SJSA1 (cell line): Measurements from ENCODE around the gene PRORP. TPM values are rescaled to one million over a fixed set of nuclear protein-coding genes. Genes with fewer than 3 reads are reported as not detected.
A peak's percentile ranks its signal among the peaks of the same experiment; 100 is the strongest.
"Not testable (repeated sequence)": the region's sequence is repeated elsewhere in the genome, so short reads cannot be mapped to it uniquely, and the experiment has no call there.

Experiments used
- DNase-seq, 2 experiments: peaks; one replicate each; pipeline ENCODE4 v3.0.0-alpha.2; 2015 to 2020; ENCODE audit warnings: low spot score in 2 of 2, low read depth in 1 of 2
- H3K27ac ChIP-seq: fragments of 250-450 bp; sonication (Bioruptor Pico); 2 replicates; pipeline ENCODE4 v1.5.1; 2020; ENCODE audit warnings: mild to moderate bottlenecking, moderate library complexity
- H3K27me3 ChIP-seq: fragments of 250-450 bp; sonication (Bioruptor Pico); replicated peaks from 2 replicates; pipeline ENCODE4 v1.5.1; 2020; ENCODE audit warnings: mild to moderate bottlenecking, moderate library complexity
- H3K36me3 ChIP-seq: fragments of 250-450 bp; sonication (Bioruptor Pico); 2 replicates; pipeline ENCODE4 v1.5.1; 2020; ENCODE audit warnings: mild to moderate bottlenecking
- H3K4me1 ChIP-seq: fragments of 250-450 bp; sonication (Bioruptor Pico); replicated peaks from 2 replicates; pipeline ENCODE4 v1.6.1; 2021; ENCODE audit warnings: mild to moderate bottlenecking
- H3K4me3 ChIP-seq: fragments of 250-450 bp; sonication (Bioruptor Pico); 2 replicates; pipeline ENCODE4 v1.5.1; 2020; ENCODE audit warnings: mild to moderate bottlenecking
- H3K9me3 ChIP-seq: fragments of 250-450 bp; sonication (Bioruptor Pico); replicated peaks from 2 replicates; pipeline ENCODE4 v1.5.1; 2020; ENCODE audit warnings: mild to moderate bottlenecking
- total RNA-seq: library from RNA; depleted of rRNA; stranded (reverse); fragments of >200 nt; shearing (Covaris generic); gene quantifications from 2 replicates; pipeline ENCODE4 v1.2.3, GENCODE V29; 2014

PRORP gene
- total RNA-seq, 1 experiment from 2014 or later, result 33.4 TPM

- no peak for DNase-seq
- no peaks in the 10 kb centered on the region; the same call in 1 of the 2 replicates for H3K36me3 ChIP-seq
- H3K27ac ChIP-seq, result no peak overlapping the region
- H3K4me1 ChIP-seq, result no peaks in the 10 kb centered on the region
- no peak overlapping the region for H3K4me3 ChIP-seq
- H3K27me3 ChIP-seq, result no peaks in the 10 kb centered on the region
- no peaks in the 10 kb centered on the region for H3K9me3 ChIP-seq
Observed at GRCh38 chr14:35147711-35148110, 25.4 kb downstream of the PRORP start.

- H3K9me3 ChIP-seq, result no peaks in the 10 kb centered on the region
Observed at GRCh38 chr14:35149239-35149638, 26.9 kb downstream of the PRORP start.

GRCh38 chr14:35152531-35152930, 30.2 kb downstream of the PRORP start:
- DNase-seq, H3K27ac ChIP-seq, H3K4me1 ChIP-seq, H3K36me3 ChIP-seq, H3K4me3 ChIP-seq, H3K9me3 ChIP-seq, H3K27me3 ChIP-seq: not testable (repeated sequence)

More at GRCh38 chr14:35149239-35149638, 26.9 kb downstream of the PRORP start:
- Histone ChIP-seq H3K4me3 (no peak overlapping the region), H3K27me3 (no peaks in the 10 kb centered on the region), H3K4me1 (no peaks in the 10 kb centered on the region; the same call in 1 of the 2 replicates), H3K36me3 (no peaks in the 10 kb centered on the region; the same call in 1 of the 2 replicates), H3K27ac (no peak overlapping the region)
- no peak for DNase-seq

GRCh38 chr14:35154016-35154415, 31.7 kb downstream of the PRORP start:
- no peaks in the 10 kb centered on the region for H3K27me3 ChIP-seq
- no peak overlapping the region for H3K27ac ChIP-seq
- DNase-seq, result no peak
- H3K4me3 ChIP-seq, result no peak overlapping the region
- peaks cover 15% of the 10 kb centered on the region for H3K4me1 ChIP-seq
- H3K36me3 ChIP-seq, result no peaks in the 10 kb centered on the region
- no peaks in the 10 kb centered on the region for H3K9me3 ChIP-seq

GRCh38 chr14:35155962-35156361, 33.6 kb downstream of the PRORP start:
- no peaks in the 10 kb centered on the region for H3K9me3 ChIP-seq
- H3K27me3 ChIP-seq, result no peaks in the 10 kb centered on the region
- peaks cover 10% of the 10 kb centered on the region for H3K36me3 ChIP-seq
- no peak overlapping the region for H3K4me3 ChIP-seq
- H3K4me1 ChIP-seq, result peaks cover 34% of the 10 kb centered on the region
- DNase-seq, result peak in 1 of 2 experiments; percentile 23
- no peak overlapping the region; the same call in 1 of the 2 replicates for H3K27ac ChIP-seq

GRCh38 chr14:35158491-35158890, 36.1 kb downstream of the PRORP start:
- H3K9me3 ChIP-seq, result no peaks in the 10 kb centered on the region
- H3K4me1 ChIP-seq, result peaks cover 45% of the 10 kb centered on the region
- DNase-seq, result no peak
- H3K27me3 ChIP-seq, result no peaks in the 10 kb centered on the region
- H3K36me3 ChIP-seq, result peaks cover 11% of the 10 kb centered on the region
- H3K27ac ChIP-seq, result no peak overlapping the region
- H3K4me3 ChIP-seq, result no peak overlapping the region

GRCh38 chr14:35158951-35159653, 36.8 kb downstream of the PRORP start:
- Histone ChIP-seq H3K4me3 (no peak overlapping the region), H3K27ac (peak overlapping the region; percentile 77), H3K27me3 (no peaks in the 10 kb centered on the region), H3K9me3 (no peaks in the 10 kb centered on the region), H3K36me3 (peaks cover 11% of the 10 kb centered on the region), H3K4me1 (peaks cover 45% of the 10 kb centered on the region)
- no peak for DNase-seq

- peak in 1 of 2 experiments; percentile 80 for DNase-seq
- peak overlapping the region; percentile 77 for H3K27ac ChIP-seq
- H3K36me3 ChIP-seq, result peaks cover 14% of the 10 kb centered on the region
- peaks cover 45% of the 10 kb centered on the region for H3K4me1 ChIP-seq
- H3K9me3 ChIP-seq, result no peaks in the 10 kb centered on the region
- H3K27me3 ChIP-seq, result no peaks in the 10 kb centered on the region
- no peak overlapping the region for H3K4me3 ChIP-seq
Observed at GRCh38 chr14:35159742-35160409, 37.5 kb downstream of the PRORP start.

- peak in 1 of 2 experiments; percentile 20 for DNase-seq
Observed at GRCh38 chr14:35161231-35161630, 38.9 kb downstream of the PRORP start.

GRCh38 chr14:35163384-35163783, 41.0 kb downstream of the PRORP start:
- Histone ChIP-seq H3K27me3 (no peaks in the 10 kb centered on the region), H3K4me3 (no peak overlapping the region), H3K9me3 (no peaks in the 10 kb centered on the region), H3K4me1 (peaks cover 36% of the 10 kb centered on the region), H3K36me3 (peaks cover 14% of the 10 kb centered on the region), H3K27ac (no peak overlapping the region)
- DNase-seq, result no peak

More at GRCh38 chr14:35161231-35161630, 38.9 kb downstream of the PRORP start:
- Histone ChIP-seq H3K36me3 (peaks cover 14% of the 10 kb centered on the region), H3K4me1 (peaks cover 40% of the 10 kb centered on the region), H3K4me3 (no peak overlapping the region), H3K9me3 (no peaks in the 10 kb centered on the region), H3K27me3 (no peaks in the 10 kb centered on the region), H3K27ac (peak overlapping the region; percentile 77)

- H3K4me3 ChIP-seq, result no peak overlapping the region
- no peaks in the 10 kb centered on the region for H3K27me3 ChIP-seq
- H3K36me3 ChIP-seq, result peaks cover 13% of the 10 kb centered on the region
Observed at GRCh38 chr14:35164849-35165248, 42.5 kb downstream of the PRORP start.

GRCh38 chr14:35167496-35167895, 45.1 kb downstream of the PRORP start:
- no peak for DNase-seq
- Histone ChIP-seq H3K36me3 (peaks cover 8% of the 10 kb centered on the region), H3K4me3 (no peak overlapping the region), H3K27ac (no peak overlapping the region), H3K9me3 (no peaks in the 10 kb centered on the region), H3K27me3 (no peaks in the 10 kb centered on the region), H3K4me1 (no peaks in the 10 kb centered on the region)

More at GRCh38 chr14:35164849-35165248, 42.5 kb downstream of the PRORP start:
- Histone ChIP-seq H3K4me1 (peaks cover 22% of the 10 kb centered on the region), H3K27ac (no peak overlapping the region), H3K9me3 (no peaks in the 10 kb centered on the region)
- DNase-seq, result no peak
